ENCODE data around the gene FEM1C.

Gene FEM1C

GRCh38 chr5:115472271-115473025, 72.1 kb downstream of the FEM1C start:
- no peak for DNase-seq

- no peak for DNase-seq
Observed at GRCh38 chr5:115471345-115472063, 73.1 kb downstream of the FEM1C start.

GRCh38 chr5:115470921-115471320, 73.7 kb downstream of the FEM1C start:
- DNase-seq = no peak

Measured in stimulated activated CD4-positive, alpha-beta T cell treated with anti-CD3 and anti-CD28 coated beads, Interleukin-2, amount 100 ng/mL, for 24 hours (primary cell).